GM19324 (cell line): ENCODE measurements around the gene DTHD1.
A peak's percentile ranks its signal among the peaks of the same experiment; 100 is the strongest.

Experiments
- ATAC-seq: cut with Tn5 transposase; IDR thresholded peaks from one replicate; pipeline ENCODE4 v1.9.1; 2021; ENCODE audit warnings: mild to moderate bottlenecking, moderate library complexity; ENCODE audit not compliant: unreplicated experiment, low FRiP score

Gene DTHD1

DNA sequence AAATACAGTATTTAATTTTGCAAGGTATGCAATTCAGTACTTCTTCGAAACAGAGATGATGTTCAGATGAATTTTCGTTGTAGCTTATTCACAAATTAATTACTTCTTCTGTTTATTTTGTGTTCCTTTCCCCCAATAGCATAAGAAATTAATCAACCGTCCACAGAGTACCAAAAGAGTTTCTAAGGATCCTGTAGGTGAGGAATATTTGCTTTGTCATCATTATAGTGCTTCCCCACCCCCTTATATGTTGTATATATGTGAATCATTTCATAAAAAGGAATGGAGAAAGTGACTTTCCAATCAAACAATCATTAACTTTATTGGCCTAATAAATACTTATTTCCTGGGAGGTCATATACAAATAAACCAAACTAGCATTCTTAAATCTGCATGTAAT, 57.6 kb downstream of the DTHD1 start:
- no peak for ATAC-seq

DNA sequence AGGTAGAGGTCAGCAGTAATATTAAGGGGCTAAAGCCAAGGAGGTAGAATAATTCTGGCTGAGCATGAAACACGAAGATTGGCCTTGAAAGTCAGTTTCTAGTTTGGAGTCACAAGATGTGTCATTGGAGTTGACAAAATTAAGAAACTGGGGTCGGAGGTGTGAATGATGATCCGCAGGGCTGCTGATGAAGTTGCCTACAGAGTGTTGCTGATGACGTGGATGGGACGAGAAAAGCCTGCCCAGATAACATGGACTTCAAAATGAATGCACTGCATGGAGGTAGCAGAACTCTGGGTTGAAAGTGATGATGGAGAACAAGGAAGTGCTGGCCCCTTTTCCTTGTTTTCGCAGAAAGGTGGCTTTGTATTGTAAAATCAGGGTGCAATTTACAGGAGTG, 60.5 kb downstream of the DTHD1 start:
- no peak for ATAC-seq

DNA sequence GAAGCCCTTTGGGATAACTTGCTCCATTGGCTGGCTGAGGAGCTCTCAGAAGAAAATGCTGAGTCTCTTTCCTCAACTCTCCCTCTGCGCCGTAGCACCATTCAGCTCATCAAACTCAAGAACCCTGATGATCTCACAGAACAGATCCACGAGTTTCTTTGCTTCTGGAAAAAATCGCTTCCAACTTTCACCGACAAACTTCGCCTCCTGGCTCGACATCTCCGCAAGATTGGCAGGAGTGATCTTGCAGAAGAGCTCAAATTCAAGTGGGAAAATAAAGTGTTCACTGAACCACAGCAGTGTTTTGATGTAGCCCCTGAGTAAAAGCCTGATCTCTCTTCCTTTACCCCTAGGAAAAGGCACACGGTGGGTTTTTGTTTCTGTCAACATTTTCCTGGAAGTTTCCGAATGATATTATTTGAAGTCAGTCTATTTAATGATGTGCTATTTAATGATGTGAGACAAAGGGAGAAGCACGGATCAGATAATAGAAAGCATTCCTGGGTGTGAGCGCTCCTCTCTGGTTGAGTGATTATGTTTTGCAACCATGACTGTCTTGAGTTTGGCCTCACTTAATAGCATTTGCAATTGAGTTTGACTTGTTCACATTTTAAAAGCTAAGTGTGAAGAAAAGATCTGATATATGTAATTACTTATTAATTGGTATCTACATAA, 62.2 kb downstream of the DTHD1 start:
- ATAC-seq: no peak

DNA sequence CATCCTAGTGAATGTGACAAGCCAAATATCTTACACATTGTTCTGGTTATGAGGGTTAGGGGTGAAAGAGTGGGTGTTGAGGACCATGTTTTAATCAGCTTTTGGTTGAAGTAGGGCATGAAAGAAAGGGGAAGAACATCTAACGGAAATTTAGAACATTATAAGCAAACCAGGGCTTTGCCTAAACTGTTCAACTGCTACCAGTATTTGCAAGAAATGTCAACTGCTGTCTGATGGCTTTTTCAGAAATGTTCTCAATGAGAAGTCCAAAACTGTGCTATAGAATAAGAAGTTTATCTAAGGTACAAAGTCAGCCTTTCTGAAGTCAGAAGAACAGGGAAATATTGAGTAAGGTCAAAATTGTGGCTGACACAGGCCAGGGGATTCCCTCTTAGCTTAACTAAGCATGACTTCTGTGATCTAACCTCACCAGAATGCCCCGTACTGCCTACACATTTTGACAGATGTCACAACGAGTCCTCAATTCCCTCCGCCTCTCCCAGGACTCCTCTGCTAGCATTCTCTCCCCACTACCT, 67.1 kb downstream of the DTHD1 start:
- peak; percentile 77 for ATAC-seq

DNA sequence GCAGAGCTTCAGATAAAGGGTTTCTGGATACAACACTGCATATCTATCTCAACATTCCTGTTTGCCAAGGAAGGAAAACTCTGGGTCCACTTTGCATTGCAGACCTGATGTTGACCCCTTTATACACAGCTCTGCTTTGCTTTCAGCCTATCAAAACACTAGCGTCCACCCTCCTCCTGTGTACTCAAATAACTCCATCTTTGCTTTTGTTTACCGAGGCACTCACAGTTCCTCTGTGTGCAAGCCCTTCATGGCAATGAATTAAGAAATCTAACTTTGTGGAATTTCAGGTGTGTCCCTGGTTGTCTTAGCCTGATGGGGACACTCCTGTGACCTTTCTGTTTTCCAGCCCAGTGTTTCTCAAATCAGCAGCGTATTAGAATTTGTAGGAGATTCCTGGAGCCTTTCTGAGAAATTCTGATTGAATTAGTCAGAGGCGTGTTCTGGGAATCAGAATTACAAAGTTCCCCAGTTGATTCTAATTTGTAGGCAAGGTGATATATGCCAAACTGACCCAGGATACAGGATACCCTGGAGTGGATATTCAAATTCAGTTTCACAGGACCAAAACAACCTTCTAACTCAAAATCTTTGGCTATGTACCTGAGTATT, 68.6 kb downstream of the DTHD1 start:
- ATAC-seq: no peak

DNA sequence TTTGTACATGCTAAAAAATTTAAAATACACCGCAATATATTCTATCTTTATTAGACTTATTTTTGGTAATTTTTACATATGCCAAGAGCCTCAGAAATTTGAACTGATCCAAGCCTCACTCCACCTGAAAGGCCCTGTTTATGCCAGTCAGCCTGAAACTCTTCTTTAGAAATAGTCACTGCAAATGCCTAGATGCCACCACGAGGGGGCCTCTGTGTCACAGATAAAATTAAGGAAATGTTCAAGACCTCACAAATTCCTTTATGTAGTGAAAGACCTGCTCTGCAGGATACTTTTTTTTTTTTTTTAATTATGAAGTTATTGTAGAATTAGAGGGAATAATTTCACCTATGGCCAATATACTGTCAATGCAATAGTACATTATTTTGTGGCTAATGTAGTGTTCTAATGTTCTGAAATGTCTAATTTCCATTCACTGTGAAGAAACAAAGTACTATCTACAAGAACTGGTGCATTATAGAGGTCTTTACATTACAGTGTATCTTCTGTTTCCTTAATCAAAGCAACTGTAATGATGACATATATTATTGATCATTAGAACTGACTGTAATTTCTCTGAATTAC, 69.8 kb downstream of the DTHD1 start:
- no peak for ATAC-seq

DNA sequence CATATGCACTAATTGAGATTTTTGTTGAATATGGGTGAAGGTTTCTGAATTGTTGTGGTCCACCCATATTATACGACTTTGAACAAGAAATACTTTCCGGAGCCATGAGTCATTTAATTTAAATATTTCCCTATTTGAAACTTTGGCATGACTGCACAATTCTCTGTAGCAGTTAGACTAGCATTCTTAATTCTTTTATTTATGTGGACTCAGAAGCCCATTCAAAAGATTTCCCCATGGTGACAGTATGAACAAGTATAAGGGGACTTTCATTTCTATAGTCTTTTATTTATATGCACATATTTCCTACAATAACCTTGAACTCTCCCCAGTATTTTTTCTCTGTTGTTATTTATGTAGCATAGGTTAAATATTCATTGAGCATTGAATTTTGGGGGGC, 72.6 kb downstream of the DTHD1 start:
- no peak for ATAC-seq

DNA sequence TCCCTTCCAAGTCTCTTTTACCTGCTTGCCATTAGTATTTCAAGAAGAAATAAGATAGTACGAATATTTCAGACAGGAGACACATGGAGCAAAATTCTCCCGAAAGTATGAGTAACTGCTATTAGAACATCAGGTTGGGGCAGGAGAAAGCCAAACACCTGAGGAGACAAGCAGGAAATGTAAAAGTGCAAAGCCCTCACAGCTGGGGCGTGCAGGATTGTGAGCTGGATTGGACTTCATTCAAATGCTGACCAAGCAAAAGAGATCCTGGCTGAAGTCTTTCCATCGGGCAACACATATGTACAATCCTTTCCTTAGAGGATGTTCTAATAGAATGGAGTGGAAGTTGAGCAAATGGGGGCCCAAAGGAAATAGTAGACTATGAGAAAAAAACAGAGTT, 76.8 kb downstream of the DTHD1 start:
- ATAC-seq: no peak

DNA sequence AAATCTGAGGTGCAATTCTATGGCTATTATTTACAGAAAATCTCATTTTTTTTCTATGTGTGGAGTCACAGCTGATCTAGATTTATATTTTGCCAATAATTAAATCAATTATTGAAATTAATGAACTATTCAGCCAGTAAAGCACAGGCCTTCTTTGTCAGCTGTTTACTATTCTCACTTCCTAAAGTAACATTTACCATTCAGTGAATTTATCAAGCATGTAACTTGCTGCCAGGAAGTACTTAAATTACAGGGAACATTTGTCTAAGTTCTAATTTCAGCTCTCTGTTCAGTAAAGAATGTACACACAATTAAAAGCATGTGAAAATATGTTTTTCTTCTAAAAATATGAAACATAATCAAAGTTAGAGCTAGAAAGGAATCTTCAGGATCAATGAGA, 79.3 kb downstream of the DTHD1 start:
- no peak for ATAC-seq

DNA sequence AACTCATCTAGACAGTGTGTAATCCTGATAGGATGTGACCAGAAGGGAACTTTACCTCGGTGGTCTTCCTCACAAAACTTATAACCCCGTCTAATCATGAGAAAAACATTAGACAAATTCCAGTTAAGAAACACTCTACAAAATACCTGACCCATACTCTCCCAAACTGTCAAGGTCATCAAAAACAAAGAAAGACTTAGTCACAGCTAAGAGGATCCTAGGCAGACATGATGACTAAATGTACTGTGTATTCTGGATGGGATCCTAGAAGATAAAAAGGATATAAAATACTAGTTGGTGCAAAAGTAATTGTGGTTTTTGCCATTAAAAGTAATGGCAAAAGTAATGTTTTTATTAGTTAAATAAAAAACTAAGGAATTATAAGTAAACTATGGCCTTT, 81.6 kb downstream of the DTHD1 start:
- ATAC-seq: no peak

DNA sequence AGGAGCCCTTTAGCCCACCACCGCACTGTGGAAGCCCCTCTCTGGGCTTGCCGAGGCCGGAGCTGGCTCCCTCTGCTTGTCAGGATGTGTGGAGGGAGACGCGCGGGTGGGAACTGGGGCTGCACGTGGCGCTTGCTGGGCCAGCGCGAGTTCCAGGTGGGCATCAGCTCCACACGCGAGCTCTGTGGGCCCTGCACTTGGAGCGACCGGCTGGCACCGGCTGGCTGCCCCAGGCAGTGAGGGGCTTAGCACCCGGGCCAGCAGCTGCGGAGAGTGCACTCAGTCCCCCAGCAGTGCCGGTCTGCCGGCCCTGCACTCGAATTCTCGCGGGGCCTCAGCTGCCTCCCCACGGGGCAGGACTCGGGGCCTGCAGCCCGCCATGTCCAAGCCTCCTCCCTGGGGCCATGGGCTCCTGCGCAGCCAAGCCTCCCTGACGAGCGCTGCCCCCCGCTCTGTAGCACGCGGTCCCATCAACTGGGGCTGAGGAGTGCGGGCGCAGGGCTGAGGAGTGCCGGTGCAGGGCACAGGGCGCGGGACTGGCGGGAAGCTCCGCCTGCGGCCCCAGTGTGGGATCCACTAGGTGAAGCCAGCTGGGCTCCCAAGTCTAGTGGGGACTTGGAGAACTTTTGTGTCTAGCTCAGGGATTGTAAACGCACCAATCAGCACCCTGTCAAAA, 93.6 kb downstream of the DTHD1 start:
- ATAC-seq: no peak

DNA sequence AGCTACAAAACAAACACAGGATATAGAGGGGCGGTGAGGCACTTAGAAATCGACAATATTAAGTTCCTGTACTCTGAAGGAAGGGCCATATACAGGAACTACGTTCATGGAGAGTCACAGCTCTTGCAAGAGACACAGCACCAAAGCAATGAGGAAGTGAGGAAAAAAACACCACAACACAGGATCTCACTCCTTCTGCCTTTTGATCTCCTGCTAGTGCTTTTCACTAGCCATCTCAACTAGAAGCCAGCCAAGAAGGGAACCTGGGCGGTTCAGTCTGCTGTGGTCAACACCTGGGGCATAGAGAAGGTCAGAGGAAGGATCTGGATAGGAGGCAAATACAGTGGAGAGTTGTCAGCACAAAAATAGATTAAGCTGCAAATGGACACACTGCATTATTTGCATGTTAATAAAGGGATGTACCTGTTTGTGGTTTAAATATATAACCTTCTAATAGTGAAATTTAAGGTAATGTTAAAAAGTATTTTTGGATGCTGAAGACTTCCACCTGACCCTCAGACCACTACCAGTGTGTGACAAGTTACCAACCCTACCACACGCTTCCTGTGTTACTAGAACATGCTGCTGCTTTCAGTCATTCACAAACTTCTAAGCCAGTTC, 104.6 kb downstream of the DTHD1 start:
- ATAC-seq: peak; percentile 92

DNA sequence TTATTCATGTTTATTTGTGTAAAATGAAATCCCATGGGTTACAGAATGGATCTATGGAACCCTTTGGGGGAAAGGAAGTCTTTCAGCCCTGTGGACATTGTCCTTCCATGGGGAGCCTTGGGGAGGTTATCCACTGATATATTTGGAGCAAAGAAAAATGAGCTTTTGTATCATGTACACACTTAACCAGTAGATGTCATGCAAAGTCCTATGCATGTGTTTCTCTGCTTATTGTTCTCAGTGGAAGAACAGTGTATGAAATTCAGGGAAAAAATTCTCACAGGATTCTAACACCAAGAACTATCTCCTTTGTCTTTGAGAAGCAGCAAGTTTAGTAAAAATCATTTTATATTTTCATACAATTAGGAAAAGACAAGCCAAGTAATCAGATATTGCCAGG, 105.3 kb downstream of the DTHD1 start:
- no peak for ATAC-seq

DNA sequence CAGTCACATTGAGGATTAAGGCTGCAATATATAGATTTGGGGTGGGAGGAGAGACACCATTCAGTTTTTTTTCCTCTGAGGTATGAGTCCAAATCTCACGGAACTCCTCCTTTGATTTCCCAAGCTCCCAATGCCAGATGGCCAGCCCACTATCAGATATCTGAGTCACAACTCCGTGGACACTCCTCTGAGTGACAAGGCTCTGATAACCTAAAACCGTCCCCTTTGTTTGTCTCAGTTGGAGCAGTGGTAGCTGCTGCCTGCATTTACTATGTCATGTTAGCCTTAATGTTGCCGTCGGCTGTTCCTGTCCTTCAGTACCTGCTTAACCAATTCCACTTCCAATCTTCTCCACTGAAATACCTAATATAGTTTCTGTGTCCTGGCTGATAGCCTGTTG, 107.3 kb downstream of the DTHD1 start:
- ATAC-seq: no peak

DNA sequence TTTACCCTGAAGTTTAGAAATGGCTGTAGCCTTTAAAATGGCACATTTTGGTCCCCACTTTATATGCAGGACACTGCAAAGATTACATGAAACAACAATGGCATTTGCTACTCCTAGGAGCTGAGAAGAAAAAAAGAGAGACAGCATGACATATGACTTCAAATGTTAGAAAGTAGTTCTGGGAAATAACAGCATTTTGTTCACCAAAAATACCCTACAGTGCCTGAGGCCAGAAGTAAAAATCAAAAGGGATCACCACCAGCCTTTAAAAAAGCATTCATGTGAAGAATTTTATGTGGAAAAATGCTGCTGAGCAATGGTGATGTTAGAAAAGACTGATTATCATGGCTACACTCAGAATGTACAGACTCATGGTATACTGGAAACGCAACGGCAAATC, 110.0 kb downstream of the DTHD1 start:
- ATAC-seq: no peak

DNA sequence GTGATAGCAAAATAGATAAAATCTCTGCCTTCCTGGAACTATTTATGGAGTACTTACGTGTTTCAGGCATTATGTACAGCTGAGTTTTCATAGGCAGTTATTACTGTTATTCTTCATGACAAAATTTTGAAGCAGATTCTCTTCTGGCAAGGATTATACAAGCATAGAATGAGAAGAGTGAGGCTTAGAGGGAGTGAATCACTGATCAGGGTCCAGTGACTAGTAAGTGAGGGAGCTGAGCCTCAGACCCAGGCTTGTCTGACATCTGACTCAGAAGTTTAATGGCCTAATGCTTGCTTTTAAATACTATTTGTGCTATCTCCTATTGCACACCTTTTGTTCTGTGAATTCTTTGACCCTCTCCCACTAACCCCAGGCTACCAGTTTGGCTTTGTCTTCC, 110.6 kb downstream of the DTHD1 start:
- ATAC-seq: no peak

DNA sequence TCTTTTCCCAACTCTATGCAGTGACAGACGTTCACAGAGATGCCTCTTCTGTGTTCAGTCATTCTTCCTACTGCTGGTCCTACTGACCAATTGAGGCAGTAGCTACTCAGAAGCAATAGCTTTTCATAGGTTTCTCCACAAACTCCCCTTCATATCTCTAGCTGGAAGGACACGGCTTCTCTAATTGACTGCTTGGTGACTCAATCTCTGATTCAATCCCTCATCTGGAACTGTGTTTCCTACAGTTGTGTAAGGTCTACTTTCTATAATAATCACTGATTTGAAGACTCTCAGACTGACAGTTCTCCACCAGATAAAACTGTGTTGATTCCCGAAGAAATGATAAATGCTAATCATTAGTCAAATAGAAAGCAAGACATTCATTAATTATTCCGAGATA, 111.5 kb downstream of the DTHD1 start:
- ATAC-seq: no peak
